Panc1 (cell line): ENCODE data around the gene RND1.

Experiments
- POLR2AphosphoS5 ChIP-seq: IDR thresholded peaks from 2 replicates; pipeline ENCODE4 v1.6.1; 2012; ENCODE audit warnings: mild to moderate bottlenecking, low read depth, low read length, moderate library complexity
- TCF7L2 ChIP-seq: IDR thresholded peaks from 2 replicates; pipeline ENCODE4 v1.6.1; 2011; ENCODE audit warnings: mild to moderate bottlenecking, low read depth, low read length, inconsistent platforms
- TF ChIP-seq, protein P1 (sequence below): fragments of 450-650 bp; IDR thresholded peaks from 2 replicates; pipeline ENCODE4 v1.5.1; 2017; ENCODE audit warnings: mild to moderate bottlenecking
- TF ChIP-seq, protein P2 (sequence below), 2 experiments: IDR thresholded peaks; 2 replicates each; pipeline ENCODE4 v1.6.1; 2011 to 2012; ENCODE audit warnings: low read depth in 2 of 2, control low read depth in 1 of 2, low read length in 1 of 2, mild to moderate bottlenecking in 1 of 2, moderate library complexity in 1 of 2; ENCODE audit not compliant: insufficient read depth in 1 of 2

DNA sequence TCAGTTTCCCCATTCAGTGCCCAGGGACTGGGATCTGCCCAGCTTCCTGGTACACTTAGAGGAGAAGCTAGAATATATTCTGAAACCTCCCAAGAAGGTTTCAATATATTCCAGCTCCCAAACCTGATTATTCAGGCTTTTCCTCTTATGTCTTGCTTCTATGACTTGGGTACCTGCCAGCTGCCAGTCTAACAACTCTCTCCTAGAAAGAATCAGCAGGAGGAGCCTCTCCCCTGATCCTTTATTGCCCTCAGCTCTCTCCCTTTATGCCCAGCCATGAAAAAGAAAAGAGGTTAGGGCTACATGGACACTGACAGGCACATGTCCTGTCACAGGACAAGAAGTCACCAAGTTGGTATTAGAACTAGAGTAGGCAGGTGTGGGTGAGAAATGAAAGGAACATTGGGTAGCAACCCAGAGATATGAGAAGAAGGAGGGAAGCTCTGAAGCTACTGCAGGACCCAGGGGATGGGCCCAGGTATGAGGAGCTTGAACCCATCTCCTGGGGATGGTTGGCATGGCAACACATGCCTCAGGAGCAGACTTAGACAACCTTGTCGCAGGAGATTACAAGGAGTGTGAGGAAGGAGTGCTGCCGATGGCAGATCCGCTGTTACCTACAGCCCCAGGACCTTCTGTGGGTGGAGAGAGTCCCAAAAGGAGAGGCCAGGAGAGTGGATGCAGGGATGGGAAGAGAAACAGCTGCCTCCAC lies 49.4 kb downstream of the RND1 start:
- TF ChIP-seq, protein P1, sequence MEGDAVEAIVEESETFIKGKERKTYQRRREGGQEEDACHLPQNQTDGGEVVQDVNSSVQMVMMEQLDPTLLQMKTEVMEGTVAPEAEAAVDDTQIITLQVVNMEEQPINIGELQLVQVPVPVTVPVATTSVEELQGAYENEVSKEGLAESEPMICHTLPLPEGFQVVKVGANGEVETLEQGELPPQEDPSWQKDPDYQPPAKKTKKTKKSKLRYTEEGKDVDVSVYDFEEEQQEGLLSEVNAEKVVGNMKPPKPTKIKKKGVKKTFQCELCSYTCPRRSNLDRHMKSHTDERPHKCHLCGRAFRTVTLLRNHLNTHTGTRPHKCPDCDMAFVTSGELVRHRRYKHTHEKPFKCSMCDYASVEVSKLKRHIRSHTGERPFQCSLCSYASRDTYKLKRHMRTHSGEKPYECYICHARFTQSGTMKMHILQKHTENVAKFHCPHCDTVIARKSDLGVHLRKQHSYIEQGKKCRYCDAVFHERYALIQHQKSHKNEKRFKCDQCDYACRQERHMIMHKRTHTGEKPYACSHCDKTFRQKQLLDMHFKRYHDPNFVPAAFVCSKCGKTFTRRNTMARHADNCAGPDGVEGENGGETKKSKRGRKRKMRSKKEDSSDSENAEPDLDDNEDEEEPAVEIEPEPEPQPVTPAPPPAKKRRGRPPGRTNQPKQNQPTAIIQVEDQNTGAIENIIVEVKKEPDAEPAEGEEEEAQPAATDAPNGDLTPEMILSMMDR, result no peak
- TF ChIP-seq POLR2AphosphoS5 (no peak), TCF7L2 (no peak)
- TF ChIP-seq, protein P2, sequence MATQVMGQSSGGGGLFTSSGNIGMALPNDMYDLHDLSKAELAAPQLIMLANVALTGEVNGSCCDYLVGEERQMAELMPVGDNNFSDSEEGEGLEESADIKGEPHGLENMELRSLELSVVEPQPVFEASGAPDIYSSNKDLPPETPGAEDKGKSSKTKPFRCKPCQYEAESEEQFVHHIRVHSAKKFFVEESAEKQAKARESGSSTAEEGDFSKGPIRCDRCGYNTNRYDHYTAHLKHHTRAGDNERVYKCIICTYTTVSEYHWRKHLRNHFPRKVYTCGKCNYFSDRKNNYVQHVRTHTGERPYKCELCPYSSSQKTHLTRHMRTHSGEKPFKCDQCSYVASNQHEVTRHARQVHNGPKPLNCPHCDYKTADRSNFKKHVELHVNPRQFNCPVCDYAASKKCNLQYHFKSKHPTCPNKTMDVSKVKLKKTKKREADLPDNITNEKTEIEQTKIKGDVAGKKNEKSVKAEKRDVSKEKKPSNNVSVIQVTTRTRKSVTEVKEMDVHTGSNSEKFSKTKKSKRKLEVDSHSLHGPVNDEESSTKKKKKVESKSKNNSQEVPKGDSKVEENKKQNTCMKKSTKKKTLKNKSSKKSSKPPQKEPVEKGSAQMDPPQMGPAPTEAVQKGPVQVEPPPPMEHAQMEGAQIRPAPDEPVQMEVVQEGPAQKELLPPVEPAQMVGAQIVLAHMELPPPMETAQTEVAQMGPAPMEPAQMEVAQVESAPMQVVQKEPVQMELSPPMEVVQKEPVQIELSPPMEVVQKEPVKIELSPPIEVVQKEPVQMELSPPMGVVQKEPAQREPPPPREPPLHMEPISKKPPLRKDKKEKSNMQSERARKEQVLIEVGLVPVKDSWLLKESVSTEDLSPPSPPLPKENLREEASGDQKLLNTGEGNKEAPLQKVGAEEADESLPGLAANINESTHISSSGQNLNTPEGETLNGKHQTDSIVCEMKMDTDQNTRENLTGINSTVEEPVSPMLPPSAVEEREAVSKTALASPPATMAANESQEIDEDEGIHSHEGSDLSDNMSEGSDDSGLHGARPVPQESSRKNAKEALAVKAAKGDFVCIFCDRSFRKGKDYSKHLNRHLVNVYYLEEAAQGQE (IDR thresholded peaks at IDR 0.05; ENCODE audit: insufficient read depth in 1 of 2, low read depth in 2 of 2, low read length in 1 of 2), result no peak
